K562 (cell line): ENCODE results near the gene EGR1. TPM values are rescaled to one million over a fixed set of nuclear protein-coding genes. Genes with fewer than 3 reads are reported as not detected.

Source experiments
- BMI1 ChIP-seq: fragments of 150-350 bp; IDR thresholded peaks from 2 replicates; pipeline ENCODE4 v1.6.1; 2014; ENCODE audit warnings: low read length
- EP300 ChIP-seq: IDR thresholded peaks from 2 replicates; pipeline ENCODE4 v1.6.1; 2012; ENCODE audit warnings: low read length, improper control_type of control experiment
- FOXA1 ChIP-seq: fragments of 450-650 bp; IDR thresholded peaks from 2 replicates; pipeline ENCODE4 v1.6.1; 2016; ENCODE audit warnings: mild to moderate bottlenecking, borderline replicate concordance
- JUND ChIP-seq, 2 experiments: IDR thresholded peaks; 2 replicates in 1 of 2; 3 replicates in 1 of 2; pipeline ENCODE4 v1.6.1; 2011; ENCODE audit warnings: borderline replicate concordance in 2 of 2, low read depth in 2 of 2, low read length in 2 of 2, improper control_type of control experiment in 1 of 2, missing biosample characterization in 1 of 2, missing genetic modification characterization in 1 of 2, missing genetic modification reagents in 1 of 2
- NFYB ChIP-seq: IDR thresholded peaks from 2 replicates; pipeline ENCODE4 v1.6.1; 2011; ENCODE audit warnings: mild to moderate bottlenecking, moderate library complexity; ENCODE audit not compliant: insufficient read length; ENCODE audit errors: extremely low read depth
- SMARCB1 ChIP-seq: IDR thresholded peaks from 2 replicates; pipeline ENCODE4 v1.6.1; 2011; ENCODE audit warnings: improper control_type of control experiment, low read depth; ENCODE audit not compliant: insufficient read length
- SP1 ChIP-seq: sonication (generic); formaldehyde crosslinking; IDR thresholded peaks from 2 replicates; pipeline ENCODE4 v1.8.1; 2022; ENCODE audit warnings: mild to moderate bottlenecking, missing genetic modification reagents
- SRSF1 ChIP-seq: fragments of 200-400 bp; formaldehyde crosslinking; IDR thresholded peaks from 2 replicates; pipeline ENCODE4 v1.6.1; 2017; ENCODE audit warnings: mild to moderate bottlenecking, low read depth, low read length, moderate library complexity
- SRSF3 ChIP-seq: fragments of 200-400 bp; formaldehyde crosslinking; IDR thresholded peaks from 2 replicates; pipeline ENCODE4 v1.6.1; 2016; ENCODE audit warnings: mild to moderate bottlenecking, low read length, moderate library complexity; ENCODE audit not compliant: insufficient read depth
- THRAP3 ChIP-seq: fragments of 450-650 bp; IDR thresholded peaks from 2 replicates; pipeline ENCODE4 v1.6.1; 2016; ENCODE audit warnings: mild to moderate bottlenecking, inconsistent platforms, borderline replicate concordance
- ZC3H11A ChIP-seq: IDR thresholded peaks from 2 replicates; pipeline ENCODE4 v1.6.1; 2012; ENCODE audit warnings: low read depth, low read length, improper control_type of control experiment
- ZNF165 ChIP-seq: fragments of 250-450 bp; sonication (Bioruptor Pico); IDR thresholded peaks from 2 replicates; pipeline ENCODE4 v1.4.0; 2020; ENCODE audit warnings: borderline replicate concordance
- ZSCAN29 ChIP-seq: fragments of 450-650 bp; IDR thresholded peaks from 2 replicates; pipeline ENCODE4 v1.6.1; 2017
- polyA plus RNA-seq, 8 experiments: library from polyadenylated mRNA; depleted of rRNA in 4 of 8; stranded (reverse) in 5 of 8; unstranded in 3 of 8; fragments of >200 nt; fragmentation: Nextera tagmentation in 2 of 8; fragmentation: Illumina TruSeq in 1 of 8; extraction: Ambion mirVana in 2 of 8; extraction: Trizol in 1 of 8; gene quantifications; 2 replicates each; pipeline versions ENCODE4 v1.2.1 to v1.2.3, GENCODE V29; 2011 to 2014; ENCODE audit warnings: inconsistent platforms in 1 of 8, missing spikeins in 1 of 8
- total RNA-seq, 7 experiments: library from RNA; depleted of rRNA in 6 of 7; stranded (reverse); fragments of >200 nt in 6 of 7; fragmentation: Illumina TruSeq in 2 of 7; extraction: Trizol in 2 of 7; gene quantifications; 2 replicates each; pipeline versions ENCODE4 v1.2.1 to v1.2.3, GENCODE V29; 2011 to 2021; ENCODE audit warnings: low replicate concordance in 1 of 7
- TF ChIP-seq, protein P1 (sequence below): fragments of 250-450 bp; sonication (Bioruptor Pico); IDR thresholded peaks from 2 replicates; pipeline ENCODE4 v1.4.0; 2020
- TF ChIP-seq, protein P2 (sequence below): sonication (generic); formaldehyde crosslinking; IDR thresholded peaks from 2 replicates; pipeline ENCODE4 v1.8.1; 2022; ENCODE audit warnings: missing genetic modification reagents
- TF ChIP-seq, protein P3 (sequence below): sonication (generic); formaldehyde crosslinking; IDR thresholded peaks from 2 replicates; pipeline ENCODE4 v1.8.0; 2022; ENCODE audit warnings: mild to moderate bottlenecking, low read depth, missing genetic modification reagents
- TF ChIP-seq, protein P4 (sequence below): fragments of 450-650 bp; IDR thresholded peaks from 2 replicates; pipeline ENCODE4 v1.6.1; 2017; ENCODE audit warnings: mild to moderate bottlenecking, moderate library complexity

Gene EGR1
- total and polyA plus RNA-seq, 9 of the 15 experiments (the other 6 are each of a cell fraction or from before 2014, with no cell fraction given): 1.3 to 132 (median 21.5) TPM

DNA sequence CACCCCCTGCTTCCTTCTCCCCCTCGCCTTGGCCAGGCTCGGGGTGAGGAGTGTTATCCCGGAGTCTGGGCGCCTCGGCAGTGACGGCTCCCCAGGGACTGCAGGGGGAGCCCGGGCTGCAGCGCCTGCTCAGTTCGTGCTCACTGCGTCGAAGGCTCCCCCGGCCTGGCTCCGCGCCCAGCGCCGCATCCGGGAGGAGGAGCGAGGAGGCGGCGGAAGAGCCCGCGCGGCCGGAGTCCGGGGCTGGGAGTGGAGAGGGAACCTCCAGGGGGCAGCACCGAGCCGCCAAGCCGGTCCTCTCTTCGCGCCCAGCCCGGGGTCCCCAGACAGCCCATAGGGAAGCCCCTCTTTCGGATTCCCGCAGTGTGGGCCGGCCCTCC is 1.3 kb upstream of the EGR1 start (continued):
- TF ChIP-seq, protein P1, sequence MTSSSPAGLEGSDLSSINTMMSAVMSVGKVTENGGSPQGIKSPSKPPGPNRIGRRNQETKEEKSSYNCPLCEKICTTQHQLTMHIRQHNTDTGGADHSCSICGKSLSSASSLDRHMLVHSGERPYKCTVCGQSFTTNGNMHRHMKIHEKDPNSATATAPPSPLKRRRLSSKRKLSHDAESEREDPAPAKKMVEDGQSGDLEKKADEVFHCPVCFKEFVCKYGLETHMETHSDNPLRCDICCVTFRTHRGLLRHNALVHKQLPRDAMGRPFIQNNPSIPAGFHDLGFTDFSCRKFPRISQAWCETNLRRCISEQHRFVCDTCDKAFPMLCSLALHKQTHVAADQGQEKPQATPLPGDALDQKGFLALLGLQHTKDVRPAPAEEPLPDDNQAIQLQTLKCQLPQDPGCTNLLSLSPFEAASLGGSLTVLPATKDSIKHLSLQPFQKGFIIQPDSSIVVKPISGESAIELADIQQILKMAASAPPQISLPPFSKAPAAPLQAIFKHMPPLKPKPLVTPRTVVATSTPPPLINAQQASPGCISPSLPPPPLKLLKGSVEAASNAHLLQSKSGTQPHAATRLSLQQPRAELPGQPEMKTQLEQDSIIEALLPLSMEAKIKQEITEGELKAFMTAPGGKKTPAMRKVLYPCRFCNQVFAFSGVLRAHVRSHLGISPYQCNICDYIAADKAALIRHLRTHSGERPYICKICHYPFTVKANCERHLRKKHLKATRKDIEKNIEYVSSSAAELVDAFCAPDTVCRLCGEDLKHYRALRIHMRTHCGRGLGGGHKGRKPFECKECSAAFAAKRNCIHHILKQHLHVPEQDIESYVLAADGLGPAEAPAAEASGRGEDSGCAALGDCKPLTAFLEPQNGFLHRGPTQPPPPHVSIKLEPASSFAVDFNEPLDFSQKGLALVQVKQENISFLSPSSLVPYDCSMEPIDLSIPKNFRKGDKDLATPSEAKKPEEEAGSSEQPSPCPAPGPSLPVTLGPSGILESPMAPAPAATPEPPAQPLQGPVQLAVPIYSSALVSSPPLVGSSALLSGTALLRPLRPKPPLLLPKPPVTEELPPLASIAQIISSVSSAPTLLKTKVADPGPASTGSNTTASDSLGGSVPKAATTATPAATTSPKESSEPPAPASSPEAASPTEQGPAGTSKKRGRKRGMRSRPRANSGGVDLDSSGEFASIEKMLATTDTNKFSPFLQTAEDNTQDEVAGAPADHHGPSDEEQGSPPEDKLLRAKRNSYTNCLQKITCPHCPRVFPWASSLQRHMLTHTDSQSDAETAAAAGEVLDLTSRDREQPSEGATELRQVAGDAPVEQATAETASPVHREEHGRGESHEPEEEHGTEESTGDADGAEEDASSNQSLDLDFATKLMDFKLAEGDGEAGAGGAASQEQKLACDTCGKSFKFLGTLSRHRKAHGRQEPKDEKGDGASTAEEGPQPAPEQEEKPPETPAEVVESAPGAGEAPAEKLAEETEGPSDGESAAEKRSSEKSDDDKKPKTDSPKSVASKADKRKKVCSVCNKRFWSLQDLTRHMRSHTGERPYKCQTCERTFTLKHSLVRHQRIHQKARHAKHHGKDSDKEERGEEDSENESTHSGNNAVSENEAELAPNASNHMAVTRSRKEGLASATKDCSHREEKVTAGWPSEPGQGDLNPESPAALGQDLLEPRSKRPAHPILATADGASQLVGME (CRISPR knock-in tag): peak; percentile 53; the same call in 1 of the 2 replicates
- TF ChIP-seq, protein P2, sequence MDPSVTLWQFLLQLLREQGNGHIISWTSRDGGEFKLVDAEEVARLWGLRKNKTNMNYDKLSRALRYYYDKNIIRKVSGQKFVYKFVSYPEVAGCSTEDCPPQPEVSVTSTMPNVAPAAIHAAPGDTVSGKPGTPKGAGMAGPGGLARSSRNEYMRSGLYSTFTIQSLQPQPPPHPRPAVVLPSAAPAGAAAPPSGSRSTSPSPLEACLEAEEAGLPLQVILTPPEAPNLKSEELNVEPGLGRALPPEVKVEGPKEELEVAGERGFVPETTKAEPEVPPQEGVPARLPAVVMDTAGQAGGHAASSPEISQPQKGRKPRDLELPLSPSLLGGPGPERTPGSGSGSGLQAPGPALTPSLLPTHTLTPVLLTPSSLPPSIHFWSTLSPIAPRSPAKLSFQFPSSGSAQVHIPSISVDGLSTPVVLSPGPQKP: no peak
- TF ChIP-seq SRSF1: peak; percentile 89; the same call in 1 of the 2 replicates
- no peak for TF ChIP-seq BMI1
- no peak for TF ChIP-seq SMARCB1
- peak; percentile 13; the same call in 1 of the 2 replicates for TF ChIP-seq ZSCAN29
- TF ChIP-seq SRSF3: 0 out of 2 replicates have a peak, but pooled peaks have one; percentile 33
- TF ChIP-seq SP1 (CRISPR knock-in tag): peak; percentile 82
- TF ChIP-seq JUND (IDR thresholded peaks at IDR 0.05; ENCODE audit: borderline replicate concordance, low read depth, low read length): no peak; the same call in 1 of the 2 replicates
- 0 out of 3 replicates have a peak, but pooled peaks have one; percentile 5 for TF ChIP-seq JUND (tag; IDR thresholded peaks at IDR 0.05; ENCODE audit: borderline replicate concordance, low read depth, low read length)
- TF ChIP-seq ZNF165: no peak
- TF ChIP-seq ZC3H11A: no peak
- TF ChIP-seq NFYB: no peak
- no peak for TF ChIP-seq FOXA1
- TF ChIP-seq EP300: no peak
- TF ChIP-seq, protein P3, sequence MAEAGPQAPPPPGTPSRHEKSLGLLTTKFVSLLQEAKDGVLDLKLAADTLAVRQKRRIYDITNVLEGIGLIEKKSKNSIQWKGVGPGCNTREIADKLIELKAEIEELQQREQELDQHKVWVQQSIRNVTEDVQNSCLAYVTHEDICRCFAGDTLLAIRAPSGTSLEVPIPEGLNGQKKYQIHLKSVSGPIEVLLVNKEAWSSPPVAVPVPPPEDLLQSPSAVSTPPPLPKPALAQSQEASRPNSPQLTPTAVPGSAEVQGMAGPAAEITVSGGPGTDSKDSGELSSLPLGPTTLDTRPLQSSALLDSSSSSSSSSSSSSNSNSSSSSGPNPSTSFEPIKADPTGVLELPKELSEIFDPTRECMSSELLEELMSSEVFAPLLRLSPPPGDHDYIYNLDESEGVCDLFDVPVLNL: peak; percentile 80
- no peak for TF ChIP-seq THRAP3
- TF ChIP-seq, protein P4, sequence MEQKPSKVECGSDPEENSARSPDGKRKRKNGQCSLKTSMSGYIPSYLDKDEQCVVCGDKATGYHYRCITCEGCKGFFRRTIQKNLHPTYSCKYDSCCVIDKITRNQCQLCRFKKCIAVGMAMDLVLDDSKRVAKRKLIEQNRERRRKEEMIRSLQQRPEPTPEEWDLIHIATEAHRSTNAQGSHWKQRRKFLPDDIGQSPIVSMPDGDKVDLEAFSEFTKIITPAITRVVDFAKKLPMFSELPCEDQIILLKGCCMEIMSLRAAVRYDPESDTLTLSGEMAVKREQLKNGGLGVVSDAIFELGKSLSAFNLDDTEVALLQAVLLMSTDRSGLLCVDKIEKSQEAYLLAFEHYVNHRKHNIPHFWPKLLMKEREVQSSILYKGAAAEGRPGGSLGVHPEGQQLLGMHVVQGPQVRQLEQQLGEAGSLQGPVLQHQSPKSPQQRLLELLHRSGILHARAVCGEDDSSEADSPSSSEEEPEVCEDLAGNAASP: no peak
